GM18951 (cell line): Measurements from ENCODE around the gene ALPK3.

Experiments
- POLR2A ChIP-seq: IDR thresholded peaks from 4 replicates; pipeline ENCODE4 v1.6.1; 2011; ENCODE audit warnings: mild to moderate bottlenecking; ENCODE audit not compliant: insufficient read length, insufficient read depth; ENCODE audit errors: extremely low read depth
- in situ Hi-C: fragments of 300-500 bp; cut with MboI; formaldehyde crosslinking; loops from one replicate; pipeline ENCODE4 v1.12.0; 2022; ENCODE audit warnings: low sequenced_read_pairs, mixed read lengths, inconsistent platforms; ENCODE audit not compliant: unreplicated experiment

ALPK3 gene

GRCh38 chr15:84816694-84817465, at the start of gene ALPK3:
Gene ALPK3 (plus strand): TSS chr15:84817356. CDS start chr15:84817453, 97 bp downstream.
- in situ Hi-C loops, result no loop called here
- TF ChIP-seq POLR2A, result no peak

- in situ Hi-C loops, result no loop called here
- TF ChIP-seq POLR2A, result no peak
Observed at GRCh38 chr15:84772031-84772430, 45.1 kb upstream of the ALPK3 start.

GRCh38 chr15:84772467-84772866, 44.7 kb upstream of the ALPK3 start:
- in situ Hi-C loops, result no loop called here

GRCh38 chr15:84773716-84774115, 43.4 kb upstream of the ALPK3 start:
- in situ Hi-C loops, result no loop called here

More at GRCh38 chr15:84772467-84772866, 44.7 kb upstream of the ALPK3 start:
- no peak for TF ChIP-seq POLR2A

GRCh38 chr15:84775867-84776449, 41.2 kb upstream of the ALPK3 start:
- in situ Hi-C loops, result no loop called here
- TF ChIP-seq POLR2A, result no peak

More at GRCh38 chr15:84773716-84774115, 43.4 kb upstream of the ALPK3 start:
- TF ChIP-seq POLR2A, result no peak

- TF ChIP-seq POLR2A, result no peak
- in situ Hi-C loops, result no loop called here
Observed at GRCh38 chr15:84778194-84778593, 39.0 kb upstream of the ALPK3 start.

GRCh38 chr15:84780492-84780891, 36.7 kb upstream of the ALPK3 start:
- in situ Hi-C loops, result no loop called here
- no peak for TF ChIP-seq POLR2A

- in situ Hi-C loops, result no loop called here
- no peak for TF ChIP-seq POLR2A
Observed at GRCh38 chr15:84781495-84781894, 35.7 kb upstream of the ALPK3 start.

- in situ Hi-C loops, result no loop called here
- TF ChIP-seq POLR2A, result no peak
Observed at GRCh38 chr15:84782346-84782745, 34.8 kb upstream of the ALPK3 start.

GRCh38 chr15:84783493-84784251, 33.5 kb upstream of the ALPK3 start:
- no peak for TF ChIP-seq POLR2A
- in situ Hi-C loops, result no loop called here

GRCh38 chr15:84784262-84784661, 32.9 kb upstream of the ALPK3 start:
- no peak for TF ChIP-seq POLR2A
- in situ Hi-C loops, result no loop called here

- in situ Hi-C loops, result no loop called here
- TF ChIP-seq POLR2A, result no peak
Observed at GRCh38 chr15:84785053-84785452, 32.1 kb upstream of the ALPK3 start.

- in situ Hi-C loops, result no loop called here
- TF ChIP-seq POLR2A, result no peak
Observed at GRCh38 chr15:84788500-84788899, 28.7 kb upstream of the ALPK3 start.
